HEK293T (cell line): ENCODE data around the gene CRY1.

Experiments
- BHLHE40 ChIP-seq: fragments of 450-650 bp; IDR thresholded peaks from 2 replicates; pipeline ENCODE4 v1.6.1; 2016; ENCODE audit warnings: mild to moderate bottlenecking, moderate library complexity, borderline replicate concordance
- ELF4 ChIP-seq: fragments of 450-650 bp; IDR thresholded peaks from 2 replicates; pipeline ENCODE4 v1.6.1; 2017; ENCODE audit warnings: antibody characterized with exemption
- FOXK2 ChIP-seq: fragments of 450-650 bp; IDR thresholded peaks from 2 replicates; pipeline ENCODE4 v1.6.1; 2016; ENCODE audit warnings: mild to moderate bottlenecking
- FOXM1 ChIP-seq: fragments of 450-650 bp; IDR thresholded peaks from 2 replicates; pipeline ENCODE4 v1.6.1; 2017; ENCODE audit warnings: mild to moderate bottlenecking, borderline replicate concordance
- SP1 ChIP-seq: fragments of 450-650 bp; IDR thresholded peaks from 2 replicates; pipeline ENCODE4 v1.6.1; 2017
- TARDBP ChIP-seq: fragments of 450-650 bp; IDR thresholded peaks from 2 replicates; pipeline ENCODE4 v1.6.1; 2016
- ZNF384 ChIP-seq: fragments of 450-650 bp; IDR thresholded peaks from 2 replicates; pipeline ENCODE4 v1.6.1; 2016

DNA sequence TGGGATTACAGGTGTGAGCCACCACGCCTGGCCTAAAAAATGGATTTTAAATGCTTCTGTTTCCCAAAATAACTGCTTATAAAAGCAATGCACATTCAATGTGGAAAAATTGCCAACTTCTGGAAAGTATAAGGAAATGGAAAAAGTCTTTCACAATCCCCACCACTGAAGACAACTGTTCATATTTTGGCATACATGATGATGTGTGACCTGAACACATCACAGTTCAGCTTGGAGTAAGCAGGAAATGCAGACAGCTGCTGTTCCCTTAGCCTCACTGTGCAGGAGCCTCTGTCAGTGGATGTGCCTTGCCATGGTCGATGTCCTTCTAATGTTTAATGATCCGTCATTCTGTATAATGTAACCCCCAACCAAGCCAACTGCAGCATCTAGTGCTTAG, 111.6 kb downstream of the CRY1 start:
- no peak for TF ChIP-seq BHLHE40
- no peak for TF ChIP-seq TARDBP
- TF ChIP-seq ZNF384: no peak
- no peak for TF ChIP-seq FOXK2
- TF ChIP-seq FOXM1: no peak
- TF ChIP-seq ELF4: no peak
- no peak for TF ChIP-seq SP1
